ENCODE results near the gene KHK.

Gene KHK

GRCh38 chr2:27076323-27076722 lies 10.2 kb upstream of the KHK start:
- no peak for DNase-seq (ENCODE audit: low read depth in 1 of 2, low spot score in 1 of 2)
- no peaks in the 10 kb centered on the region for H3K27me3 ChIP-seq (ENCODE audit: insufficient read depth, poor library complexity, severe bottlenecking)
- no peak overlapping the region for H3K4me3 ChIP-seq (replicated peaks; ENCODE audit: insufficient read depth, low read length)
- no peak for TF ChIP-seq GABPA (IDR thresholded peaks at IDR 0.05; ENCODE audit: low read depth)
- TF ChIP-seq, protein P1, sequence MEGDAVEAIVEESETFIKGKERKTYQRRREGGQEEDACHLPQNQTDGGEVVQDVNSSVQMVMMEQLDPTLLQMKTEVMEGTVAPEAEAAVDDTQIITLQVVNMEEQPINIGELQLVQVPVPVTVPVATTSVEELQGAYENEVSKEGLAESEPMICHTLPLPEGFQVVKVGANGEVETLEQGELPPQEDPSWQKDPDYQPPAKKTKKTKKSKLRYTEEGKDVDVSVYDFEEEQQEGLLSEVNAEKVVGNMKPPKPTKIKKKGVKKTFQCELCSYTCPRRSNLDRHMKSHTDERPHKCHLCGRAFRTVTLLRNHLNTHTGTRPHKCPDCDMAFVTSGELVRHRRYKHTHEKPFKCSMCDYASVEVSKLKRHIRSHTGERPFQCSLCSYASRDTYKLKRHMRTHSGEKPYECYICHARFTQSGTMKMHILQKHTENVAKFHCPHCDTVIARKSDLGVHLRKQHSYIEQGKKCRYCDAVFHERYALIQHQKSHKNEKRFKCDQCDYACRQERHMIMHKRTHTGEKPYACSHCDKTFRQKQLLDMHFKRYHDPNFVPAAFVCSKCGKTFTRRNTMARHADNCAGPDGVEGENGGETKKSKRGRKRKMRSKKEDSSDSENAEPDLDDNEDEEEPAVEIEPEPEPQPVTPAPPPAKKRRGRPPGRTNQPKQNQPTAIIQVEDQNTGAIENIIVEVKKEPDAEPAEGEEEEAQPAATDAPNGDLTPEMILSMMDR (IDR thresholded peaks at IDR 0.05; ENCODE audit: insufficient read depth, low read length) = no peak
- no peak for TF ChIP-seq REST (IDR thresholded peaks at IDR 0.05; ENCODE audit: insufficient replicate concordance, low read depth)
- TF ChIP-seq SPI1 (IDR thresholded peaks at IDR 0.05; ENCODE audit: borderline replicate concordance, low read depth) = no peak
- TF ChIP-seq POLR2AphosphoS5 (IDR thresholded peaks at IDR 0.05; ENCODE audit: low read depth) = no peak
- H3K27ac ChIP-seq (replicated peaks) = no peak overlapping the region

- Histone ChIP-seq H3K4me3 (replicated peaks; ENCODE audit: insufficient read depth, low read length) (no peak overlapping the region), H3K27me3 (ENCODE audit: insufficient read depth, poor library complexity, severe bottlenecking) (no peaks in the 10 kb centered on the region), H3K27ac (replicated peaks) (no peak overlapping the region)
- DNase-seq (ENCODE audit: low read depth in 1 of 2, low spot score in 1 of 2) = no peak
- TF ChIP-seq GABPA (IDR thresholded peaks at IDR 0.05; ENCODE audit: low read depth) (no peak), REST (IDR thresholded peaks at IDR 0.05; ENCODE audit: insufficient replicate concordance, low read depth) (no peak), POLR2AphosphoS5 (IDR thresholded peaks at IDR 0.05; ENCODE audit: low read depth) (no peak), SPI1 (IDR thresholded peaks at IDR 0.05; ENCODE audit: borderline replicate concordance, low read depth) (no peak)
- TF ChIP-seq, protein P1 (IDR thresholded peaks at IDR 0.05; ENCODE audit: insufficient read depth, low read length) = no peak
Measured at GRCh38 chr2:27077231-27077630, 9.3 kb upstream of the KHK start.

- no peaks in the 10 kb centered on the region for H3K27me3 ChIP-seq (ENCODE audit: insufficient read depth, poor library complexity, severe bottlenecking)
- no peak within 1 kb of the TSS for H3K27ac ChIP-seq (replicated peaks)
- DNase-seq (ENCODE audit: low read depth in 1 of 2, low spot score in 1 of 2) = no peak
- TF ChIP-seq REST (IDR thresholded peaks at IDR 0.05; ENCODE audit: insufficient replicate concordance, low read depth) (no peak), GABPA (IDR thresholded peaks at IDR 0.05; ENCODE audit: low read depth) (no peak), SPI1 (IDR thresholded peaks at IDR 0.05; ENCODE audit: borderline replicate concordance, low read depth) (no peak), POLR2AphosphoS5 (IDR thresholded peaks at IDR 0.05; ENCODE audit: low read depth) (no peak)
- TF ChIP-seq, protein P1 (IDR thresholded peaks at IDR 0.05; ENCODE audit: insufficient read depth, low read length) = no peak
- H3K4me3 ChIP-seq (replicated peaks; ENCODE audit: insufficient read depth, low read length) = no peak within 1 kb of the TSS
Measured at GRCh38 chr2:27078267-27079194, 8.0 kb upstream of the KHK start, which contains the start of gene EMILIN1. Gene EMILIN1 (plus strand): TSS chr2:27078615. CDS start chr2:27079066, 451 bp downstream.

Measured in HL-60 (cell line).